Psoas muscle (tissue), 8 donors: Measurements from ENCODE around the gene NUP210L. TPM values are rescaled to one million over a fixed set of nuclear protein-coding genes. Genes with fewer than 3 reads are reported as not detected.
"Not testable (repeated sequence)": the region's sequence is repeated elsewhere in the genome, so short reads cannot be mapped to it uniquely, and the experiment has no call there.

Source experiments
- ATAC-seq, 4 donors: fragments of 200-7000 bp; cut with Tn5 transposase; one replicate each; pipeline ENCODE4 v1.9.1; 2020; ENCODE audit warnings: moderate library complexity in 3 of 4, mild to moderate bottlenecking in 2 of 4
- DNase-seq, 2 donors: peaks; one replicate each; pipeline ENCODE4 v3.0.0-alpha.2; 2020
- H3K27ac ChIP-seq: fragments of 200-600 bp; one replicate; pipeline ENCODE4 v1.8.0; 2022
- H3K27me3 ChIP-seq, 3 donors: fragments of 200-600 bp in 1 of 3; one replicate each; pipeline versions ENCODE4 v1.6.1 to v1.8.0; 2013 to 2022; ENCODE audit warnings: low read length in 2 of 3, mild to moderate bottlenecking in 2 of 3, moderate library complexity in 1 of 3; ENCODE audit not compliant: insufficient read depth in 3 of 3
- H3K36me3 ChIP-seq, 2 donors: fragments of 200-600 bp in 1 of 2; one replicate each; pipeline versions ENCODE4 v1.6.1 to v1.8.0; 2013 to 2022; ENCODE audit warnings: low read depth in 1 of 2, mild to moderate bottlenecking in 1 of 2, moderate library complexity in 1 of 2; ENCODE audit not compliant: insufficient read depth in 1 of 2
- H3K4me1 ChIP-seq: fragments of 200-600 bp; one replicate; pipeline ENCODE4 v1.8.0; 2022
- H3K4me3 ChIP-seq: fragments of 200-600 bp; one replicate; pipeline ENCODE4 v1.8.0; 2022; ENCODE audit warnings: mild to moderate bottlenecking
- H3K9me3 ChIP-seq: fragments of 200-600 bp; one replicate; pipeline ENCODE4 v1.8.0; 2022
- WGBS, 3 donors: extraction: QIAGEN DNeasy Blood & Tissue Kit; methylation state at CpG; one replicate each; pipeline versions ENCODE4 v1.1.6 to v1.1.7; 2013; 5-methylcytosine and 5-hydroxymethylcytosine counted together
- intact Hi-C, 2 donors: fragments of 100-400 bp; cut with DNase I; formaldehyde crosslinking; loops; one replicate each; pipeline versions ENCODE4 v1.11.0 to v1.14.2; 2022
- polyA plus RNA-seq, 3 donors: library from polyadenylated mRNA; stranded (reverse); fragments of 200-250 nt; gene quantifications; one replicate each; pipeline ENCODE4 v1.2.3, GENCODE V29; 2013
- total RNA-seq, 4 donors: library from RNA; stranded (reverse); fragmentation: NEBNext Ultra II Directional in 2 of 4; extraction: Animal tissue kit (Norgen Biotek cat#: 25700) in 2 of 4; gene quantifications; one replicate each; pipeline versions ENCODE4 v1.2.1 to v1.2.4, GENCODE V29; 2021 to 2023
- TF ChIP-seq, protein P1 (sequence below): fragments of 200-600 bp; IDR thresholded peaks from one replicate; pipeline ENCODE4 v1.8.0; 2022; ENCODE audit warnings: antibody characterized with exemption
- donor health status: healthy with polysubstance abuse.
- donor health status: DM: no; HTN: no; CAD: no; lungs with moderate emphysema.
- donor health status: Bipolar disorder and iron deficiency.
- donor health status: healthy.
- donor health status: DM: yes; HTN: yes; CAD: no.
- donor health status: DM: no; HTN: no; CAD: no.
- donor health status: DM: no; HTN: no; CAD: no.
- donor health status: DM: yes; HTN: yes; CAD: no.

NUP210L gene
- total and polyA plus RNA-seq, 7 donors, result 0.01 to 3.0 (median 0.19) TPM; not detected in 2

DNA sequence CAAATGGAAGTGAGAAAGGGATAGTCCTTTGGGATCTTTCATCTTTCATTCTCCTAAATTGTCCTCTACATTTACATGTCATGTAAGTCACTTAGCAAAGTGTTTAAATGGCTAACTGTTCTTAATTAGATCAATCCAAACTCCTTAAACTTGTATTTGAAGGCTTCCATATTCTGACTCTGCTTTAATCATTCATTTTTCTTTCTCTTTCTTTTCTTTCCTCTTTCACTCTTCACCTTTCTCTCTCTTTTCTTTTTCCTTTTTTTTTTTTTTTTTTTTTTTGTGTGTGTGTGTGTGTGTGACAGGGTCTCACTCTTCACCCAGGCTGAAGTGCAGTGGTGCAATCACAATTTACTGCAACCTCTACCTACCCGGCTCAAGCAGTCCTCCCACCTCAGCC lies 92.6 kb downstream of the NUP210L start:
- intact Hi-C loops, result no loop called here
- TF ChIP-seq, protein P1, sequence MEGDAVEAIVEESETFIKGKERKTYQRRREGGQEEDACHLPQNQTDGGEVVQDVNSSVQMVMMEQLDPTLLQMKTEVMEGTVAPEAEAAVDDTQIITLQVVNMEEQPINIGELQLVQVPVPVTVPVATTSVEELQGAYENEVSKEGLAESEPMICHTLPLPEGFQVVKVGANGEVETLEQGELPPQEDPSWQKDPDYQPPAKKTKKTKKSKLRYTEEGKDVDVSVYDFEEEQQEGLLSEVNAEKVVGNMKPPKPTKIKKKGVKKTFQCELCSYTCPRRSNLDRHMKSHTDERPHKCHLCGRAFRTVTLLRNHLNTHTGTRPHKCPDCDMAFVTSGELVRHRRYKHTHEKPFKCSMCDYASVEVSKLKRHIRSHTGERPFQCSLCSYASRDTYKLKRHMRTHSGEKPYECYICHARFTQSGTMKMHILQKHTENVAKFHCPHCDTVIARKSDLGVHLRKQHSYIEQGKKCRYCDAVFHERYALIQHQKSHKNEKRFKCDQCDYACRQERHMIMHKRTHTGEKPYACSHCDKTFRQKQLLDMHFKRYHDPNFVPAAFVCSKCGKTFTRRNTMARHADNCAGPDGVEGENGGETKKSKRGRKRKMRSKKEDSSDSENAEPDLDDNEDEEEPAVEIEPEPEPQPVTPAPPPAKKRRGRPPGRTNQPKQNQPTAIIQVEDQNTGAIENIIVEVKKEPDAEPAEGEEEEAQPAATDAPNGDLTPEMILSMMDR, result no peak
- WGBS, 3 donors, result 80 to 94% (median 80%) methylated on average over 1 of the region's 1 CpG

DNA sequence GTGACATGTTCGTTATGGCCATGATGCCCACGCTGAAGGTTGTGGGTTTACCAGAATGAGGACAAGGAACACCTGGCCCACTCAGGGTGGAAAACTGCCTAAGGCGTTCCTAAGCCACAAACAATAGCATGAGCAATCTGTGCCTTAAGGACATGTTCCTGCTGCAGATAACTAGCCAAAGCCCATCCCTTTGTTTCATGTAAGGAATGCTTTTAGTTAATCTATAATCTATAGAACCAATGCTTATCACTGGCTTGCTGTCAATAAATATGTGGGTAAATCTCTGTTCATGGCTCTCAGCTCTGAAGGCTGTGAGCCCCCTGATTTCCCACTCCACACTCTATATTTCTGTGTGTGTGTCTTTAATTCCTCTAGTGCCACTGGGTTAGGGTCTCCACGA lies 107.4 kb downstream of the NUP210L start:
- WGBS, 3 donors, result 32 to 59% (median 34%) methylated on average over 4 of the region's 4 CpGs

More for the DNA sequence above, 92.6 kb downstream of the NUP210L start:
- DNase-seq, result no peak
- no peaks in the 10 kb centered on the region for H3K27me3 ChIP-seq
- no peaks in the 10 kb centered on the region for H3K9me3 ChIP-seq
- no peak for ATAC-seq
- H3K4me3 ChIP-seq, result no peak overlapping the region
- H3K27ac ChIP-seq, result no peak overlapping the region
- H3K4me1 ChIP-seq, result no peaks in the 10 kb centered on the region
- H3K36me3 ChIP-seq, result no peaks in the 10 kb centered on the region

DNA sequence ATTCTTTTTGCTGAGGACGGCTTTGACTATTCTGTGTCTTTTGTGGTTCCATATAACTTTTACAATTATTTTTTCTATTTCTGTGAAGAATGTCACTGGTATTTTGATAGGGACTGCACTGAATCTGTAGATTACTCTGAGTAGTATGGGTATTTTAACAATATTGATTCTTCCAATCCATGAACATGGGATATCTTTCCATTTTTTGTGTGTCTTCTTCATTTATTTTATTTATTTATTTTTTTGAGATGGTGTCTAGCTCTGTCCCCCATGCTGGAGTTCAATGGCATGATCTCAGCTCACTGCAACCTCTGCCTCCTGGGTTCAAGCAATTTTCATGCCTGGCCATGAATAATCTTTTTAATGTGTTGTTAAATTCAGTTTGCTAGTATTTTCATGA lies 121.2 kb downstream of the NUP210L start:
- H3K27ac ChIP-seq, H3K4me1 ChIP-seq, intact Hi-C loops, ATAC-seq, H3K36me3 ChIP-seq, DNase-seq, H3K4me3 ChIP-seq, H3K27me3 ChIP-seq: not testable (repeated sequence)
- 97 to 100% (median 97%) methylated on average over 1 of the region's 1 CpG for WGBS, 3 donors
- peaks cover 11% of the 10 kb centered on the region for H3K9me3 ChIP-seq

More for the DNA sequence above, 107.4 kb downstream of the NUP210L start:
- H3K9me3 ChIP-seq, DNase-seq, ATAC-seq, H3K27me3 ChIP-seq, H3K27ac ChIP-seq, H3K36me3 ChIP-seq, intact Hi-C loops, H3K4me3 ChIP-seq, H3K4me1 ChIP-seq: not testable (repeated sequence)

DNA sequence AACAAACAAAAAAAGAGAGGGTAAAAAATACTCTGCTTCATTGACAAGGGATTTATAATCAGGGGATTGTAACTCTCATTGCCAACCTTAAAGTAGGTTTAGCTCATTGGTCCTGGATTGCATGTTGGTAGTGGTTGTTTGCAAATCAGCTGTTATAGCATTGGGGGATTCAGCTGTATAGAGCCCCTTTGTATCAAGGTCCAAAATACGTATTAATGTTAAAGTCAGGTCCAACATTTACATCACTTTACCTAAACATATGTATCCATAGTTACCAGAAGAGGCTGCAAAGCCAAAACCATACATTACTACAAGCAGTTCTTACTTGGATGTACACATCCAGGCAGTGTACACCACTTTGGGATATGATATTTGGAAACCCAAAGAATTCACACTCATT lies 134.9 kb downstream of the NUP210L start:
- H3K9me3 ChIP-seq, result no peaks in the 10 kb centered on the region
- H3K4me1 ChIP-seq, result no peaks in the 10 kb centered on the region
- DNase-seq, result no peak
- WGBS, 3 donors, result 71 to 84% (median 80%) methylated on average over 1 of the region's 1 CpG
- H3K27me3 ChIP-seq, result no peaks in the 10 kb centered on the region
- intact Hi-C loops, result loop anchor here in 1 of 2 donors (10.0 kb wide), 1 partner anchor 95 kb away; no protein-coding TSS in a partner anchor
- no peaks in the 10 kb centered on the region for H3K36me3 ChIP-seq
- TF ChIP-seq, protein P1, result no peak
- ATAC-seq, result no peak
- no peak overlapping the region for H3K4me3 ChIP-seq
- no peak overlapping the region for H3K27ac ChIP-seq

DNA sequence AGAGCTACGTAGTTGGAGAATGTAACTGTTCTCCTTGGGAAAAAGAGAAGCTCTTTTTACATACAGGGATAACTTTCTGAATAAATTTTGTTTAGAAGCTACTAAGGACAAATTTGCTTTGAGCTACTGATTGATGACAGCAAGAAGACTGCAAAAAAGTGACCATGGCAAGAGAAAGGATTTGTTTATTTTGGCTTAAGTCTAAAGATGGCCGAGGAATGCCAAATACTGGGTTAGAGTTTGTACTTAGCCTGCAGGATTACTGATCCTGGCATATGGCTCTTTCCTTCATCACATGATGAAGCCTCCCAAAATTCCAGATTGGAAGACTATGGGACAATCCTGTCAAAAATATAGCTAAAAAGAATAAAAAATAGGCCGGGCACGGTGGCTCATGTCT lies 135.6 kb downstream of the NUP210L start:
- no peaks in the 10 kb centered on the region for H3K27me3 ChIP-seq
- WGBS, 3 donors, result 74 to 78% (median 77%) methylated on average over 4 of the region's 4 CpGs
- H3K4me3 ChIP-seq, result no peak overlapping the region
- TF ChIP-seq, protein P1, result no peak
- H3K4me1 ChIP-seq, result no peaks in the 10 kb centered on the region
- ATAC-seq (no peak), DNase-seq (no peak)
- H3K36me3 ChIP-seq, result no peaks in the 10 kb centered on the region
- H3K9me3 ChIP-seq, result no peaks in the 10 kb centered on the region
- intact Hi-C loops, result loop anchor here in 1 of 2 donors (10.0 kb wide), 1 partner anchor 96 kb away; no protein-coding TSS in a partner anchor
- no peak overlapping the region for H3K27ac ChIP-seq
